Raji (cell line): ENCODE measurements around the gene CPN1.

ENCODE experiments used
- POLR2A ChIP-seq: IDR thresholded peaks from 2 replicates; pipeline ENCODE4 v1.6.1; 2011; ENCODE audit warnings: low read depth, low read length, control low read depth; ENCODE audit not compliant: insufficient read depth

The CPN1 gene

DNA sequence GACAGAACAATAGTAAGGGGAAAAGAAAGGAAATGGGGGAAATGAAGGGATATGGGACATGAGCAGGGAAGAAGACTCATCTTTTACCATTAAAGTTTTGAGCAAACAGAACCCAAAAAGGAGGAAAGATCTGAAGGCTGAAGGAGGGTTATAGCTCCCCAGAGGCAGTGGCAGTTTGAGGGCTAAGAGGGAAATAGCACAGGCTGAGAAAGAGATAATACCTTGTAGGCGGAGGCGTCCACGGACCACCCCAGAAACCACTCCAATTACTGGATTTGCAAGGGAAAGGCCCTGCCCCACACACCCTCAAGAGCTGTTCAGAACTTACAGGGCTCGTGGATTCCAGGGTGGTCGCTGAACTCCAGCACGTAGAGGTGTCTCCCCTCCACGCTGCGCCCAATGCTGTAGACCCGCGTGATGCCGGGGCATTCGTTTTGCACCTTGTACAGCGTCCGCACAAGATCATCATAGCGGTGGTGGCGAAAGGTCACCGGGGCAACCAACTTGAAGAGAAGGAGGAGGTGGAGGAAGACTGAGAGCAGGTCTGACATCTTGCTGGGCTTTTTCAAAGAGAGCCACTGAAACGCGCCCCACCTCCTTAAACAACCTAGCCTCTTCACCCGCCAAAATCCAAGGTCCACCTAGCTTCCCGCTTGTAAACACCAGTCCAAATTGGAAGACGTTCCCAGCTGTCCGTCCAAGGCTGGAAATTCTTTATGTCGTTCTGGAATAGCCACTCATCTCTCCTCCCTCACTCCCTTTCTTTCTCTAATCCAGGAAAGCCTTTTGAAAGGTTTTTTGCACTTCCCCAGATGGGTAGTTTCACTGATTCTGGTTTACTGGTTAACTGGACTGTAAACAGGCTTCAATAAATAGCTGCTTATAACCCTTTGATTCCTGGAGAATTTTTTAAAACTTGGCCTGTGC lies at the start of gene CPN1:
Gene CPN1 (minus strand): TSS at position 795 of the 927 bp plus-strand sequence. CDS start 244 bp downstream, at position 551.
- no peak for TF ChIP-seq POLR2A

DNA sequence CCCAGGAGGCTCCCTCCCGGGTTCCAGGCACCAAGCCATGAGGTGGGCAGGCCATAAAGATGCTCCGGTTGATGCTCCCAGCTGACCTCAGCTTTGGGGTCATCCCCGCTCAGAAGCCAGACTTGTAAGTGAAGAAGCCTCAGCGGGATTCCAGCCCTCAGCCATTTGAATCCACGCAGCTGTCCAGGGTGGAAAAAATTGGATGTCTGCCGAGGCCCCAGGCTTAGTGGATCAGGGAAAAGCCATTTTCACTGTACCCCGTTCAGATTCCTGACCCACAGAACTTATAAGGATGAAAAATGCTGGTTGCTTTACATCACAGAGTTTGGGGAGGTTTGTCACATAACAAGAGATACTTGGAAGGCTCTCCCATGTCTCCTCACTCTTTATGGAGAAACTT lies 49.2 kb upstream of the CPN1 start:
- TF ChIP-seq POLR2A: no peak

DNA sequence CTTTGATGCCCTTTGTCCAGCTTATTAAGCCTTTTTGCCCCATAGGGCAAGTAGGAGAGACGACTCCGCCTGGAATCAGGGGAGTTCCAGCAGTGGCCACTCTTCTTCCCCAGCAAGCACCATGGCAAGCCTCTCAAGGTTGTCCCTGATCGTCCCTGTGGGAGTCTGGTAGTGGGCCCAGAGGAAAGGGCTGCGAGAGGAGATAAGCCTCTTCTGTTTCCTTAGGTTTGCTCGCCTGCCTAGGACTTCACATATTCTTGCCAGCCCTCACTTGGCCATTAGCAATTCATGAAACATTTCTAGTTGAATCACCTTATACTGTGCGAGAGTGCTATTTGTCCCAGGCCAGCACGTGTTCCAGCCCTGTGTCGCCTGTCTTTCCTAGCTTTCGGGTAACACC lies 47.8 kb upstream of the CPN1 start:
- TF ChIP-seq POLR2A: no peak

DNA sequence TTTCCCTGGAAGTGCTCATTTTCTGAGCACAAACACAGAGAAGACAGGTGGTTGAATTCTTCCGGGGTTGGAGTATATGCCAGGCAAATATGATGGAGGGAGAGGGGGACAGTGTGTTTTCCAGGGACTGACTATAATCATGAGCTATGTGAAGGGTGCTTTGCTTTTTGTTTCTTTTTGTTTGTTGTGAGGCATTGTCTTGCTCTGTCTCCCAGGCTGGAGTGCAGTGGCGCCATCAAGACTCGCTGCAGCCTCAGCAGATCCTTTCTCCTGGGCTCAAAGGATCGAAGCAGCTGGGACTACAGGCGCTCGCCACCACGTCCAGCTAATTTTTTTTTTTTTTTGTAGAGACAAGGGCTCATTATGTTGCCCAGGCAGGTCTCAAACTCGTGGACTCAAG lies 47.3 kb upstream of the CPN1 start:
- no peak for TF ChIP-seq POLR2A

DNA sequence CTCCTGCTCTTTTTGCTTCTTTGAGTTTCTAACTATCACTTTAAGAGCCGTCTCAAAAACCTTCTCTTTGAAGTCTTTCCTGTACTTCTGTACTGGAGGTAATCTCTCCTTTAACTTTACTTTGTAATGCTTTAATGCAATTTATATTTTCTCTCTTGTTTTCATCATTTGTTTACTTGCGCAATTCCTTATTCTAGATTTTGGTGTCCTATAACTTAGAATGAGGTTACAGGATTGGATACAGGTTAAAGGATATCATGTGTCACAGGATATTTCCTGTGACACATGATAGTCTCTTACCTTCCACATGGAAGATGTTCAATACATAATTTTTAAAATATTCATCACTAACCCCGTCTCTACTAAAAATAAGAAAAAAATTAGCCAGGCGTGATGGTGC lies 42.4 kb upstream of the CPN1 start:
- TF ChIP-seq POLR2A: no peak

DNA sequence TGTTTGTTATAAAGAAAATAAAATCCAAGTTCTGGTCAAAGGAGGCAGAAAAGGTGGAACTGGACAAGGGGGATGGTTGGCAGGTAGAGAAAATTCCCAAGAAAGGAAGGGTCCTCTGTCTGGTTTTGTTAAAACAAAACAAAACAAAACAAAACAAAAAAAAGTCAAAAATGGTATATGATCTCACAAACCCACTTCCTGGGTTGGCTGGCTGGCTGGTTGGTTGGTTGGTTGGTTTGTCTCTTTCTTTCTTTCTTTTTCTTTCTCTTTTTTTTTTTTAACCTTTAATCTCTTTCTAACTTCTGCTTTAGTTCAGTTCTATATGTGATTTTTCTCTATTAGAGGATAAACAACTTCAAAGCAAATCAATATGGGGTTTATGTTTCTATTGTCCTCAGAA lies 41.1 kb upstream of the CPN1 start:
- no peak for TF ChIP-seq POLR2A

DNA sequence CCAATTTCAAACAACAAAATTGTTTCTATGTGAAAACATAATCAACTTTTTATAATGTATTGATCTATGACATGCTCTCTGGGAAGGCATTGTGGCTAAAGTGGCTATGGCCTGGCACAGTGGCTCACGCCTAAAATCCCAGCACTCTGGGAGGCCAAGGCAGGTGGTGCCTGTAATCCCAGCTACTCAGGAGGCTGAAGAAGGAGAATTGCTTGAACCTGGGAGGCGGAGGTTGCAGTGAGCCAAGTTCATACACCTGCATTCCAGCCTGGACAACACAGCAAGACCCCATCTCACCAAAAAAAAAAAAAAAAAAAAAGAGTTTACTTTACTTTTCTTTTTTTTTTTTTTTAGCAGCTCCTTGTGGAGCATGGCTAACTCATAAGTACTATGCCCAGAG lies 38.9 kb upstream of the CPN1 start:
- no peak for TF ChIP-seq POLR2A

DNA sequence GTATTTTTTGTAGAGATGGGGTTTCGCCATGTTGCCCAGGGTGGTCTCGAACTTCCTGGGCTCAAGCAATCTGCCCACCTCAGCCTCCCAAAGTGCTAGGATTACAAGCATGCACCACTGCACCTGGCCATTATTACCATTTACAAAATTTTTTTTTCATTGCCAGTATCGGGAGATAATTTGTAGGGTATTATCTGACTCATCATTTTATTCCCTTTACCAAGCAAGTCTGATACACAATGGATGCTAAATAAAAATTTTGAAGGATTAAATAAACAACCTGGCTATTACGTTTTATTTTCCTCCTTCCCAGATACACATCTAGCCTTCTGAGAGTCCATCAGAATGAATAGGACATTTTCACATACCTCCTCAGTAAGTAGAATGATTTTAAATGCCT lies 38.1 kb upstream of the CPN1 start:
- TF ChIP-seq POLR2A: no peak

DNA sequence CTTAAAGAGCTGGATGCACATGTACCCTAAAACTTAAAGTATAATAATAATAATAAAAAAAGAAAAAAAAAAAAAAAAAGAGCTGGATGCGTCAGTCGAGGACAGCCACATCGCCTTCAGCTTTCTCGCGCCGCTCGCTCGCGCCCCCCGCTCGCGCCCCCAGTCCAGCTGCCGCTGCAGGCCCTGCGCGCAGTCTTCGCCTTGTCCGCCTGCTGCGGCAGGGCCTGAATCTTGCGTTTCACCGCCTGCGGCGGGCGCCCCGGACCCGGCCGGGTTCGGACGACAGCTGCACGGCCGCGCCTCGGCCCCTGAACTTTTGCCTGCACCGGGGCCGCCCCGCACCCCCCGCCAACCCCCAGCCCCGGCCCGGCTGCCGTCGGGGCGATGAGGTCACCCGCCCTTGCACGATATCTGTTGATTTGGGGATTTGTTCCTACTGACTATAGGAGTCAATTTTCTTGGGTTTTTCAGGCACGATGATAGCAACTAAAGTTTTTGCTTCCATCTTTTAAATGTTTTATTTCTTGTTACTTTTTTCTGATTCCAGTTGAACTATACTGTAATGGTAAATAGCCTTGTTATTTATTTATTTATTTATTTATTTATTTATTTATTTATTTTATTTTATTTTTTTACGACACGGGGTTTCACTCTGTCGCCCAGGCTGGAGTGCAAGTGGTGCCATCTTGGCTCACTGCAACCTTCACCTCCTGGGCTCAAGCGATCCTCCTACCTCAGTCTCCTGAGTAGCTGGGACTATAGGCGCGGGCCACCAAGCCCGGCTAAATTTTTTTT lies 33.5 kb upstream of the CPN1 start:
- no peak for TF ChIP-seq POLR2A

DNA sequence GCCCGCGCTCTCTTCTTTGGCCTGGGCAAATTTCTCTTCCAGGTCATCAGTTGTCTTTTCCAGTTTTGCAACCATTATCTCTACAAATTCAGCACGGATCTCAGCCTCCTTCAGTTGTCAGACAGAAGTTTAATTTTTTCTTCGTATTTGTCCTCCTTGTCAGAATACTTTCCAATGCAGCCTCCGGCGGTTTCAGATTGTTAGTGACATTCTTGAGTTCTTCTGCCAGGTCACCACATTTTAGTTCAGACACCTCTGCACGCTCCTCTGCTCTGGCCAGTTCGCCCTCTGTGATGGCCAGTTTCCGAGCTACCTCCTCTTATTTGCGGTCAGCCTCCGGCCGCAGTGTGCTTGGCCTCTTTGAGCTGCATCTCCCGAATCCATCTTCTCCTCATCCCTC lies 32.8 kb upstream of the CPN1 start:
- TF ChIP-seq POLR2A: no peak

DNA sequence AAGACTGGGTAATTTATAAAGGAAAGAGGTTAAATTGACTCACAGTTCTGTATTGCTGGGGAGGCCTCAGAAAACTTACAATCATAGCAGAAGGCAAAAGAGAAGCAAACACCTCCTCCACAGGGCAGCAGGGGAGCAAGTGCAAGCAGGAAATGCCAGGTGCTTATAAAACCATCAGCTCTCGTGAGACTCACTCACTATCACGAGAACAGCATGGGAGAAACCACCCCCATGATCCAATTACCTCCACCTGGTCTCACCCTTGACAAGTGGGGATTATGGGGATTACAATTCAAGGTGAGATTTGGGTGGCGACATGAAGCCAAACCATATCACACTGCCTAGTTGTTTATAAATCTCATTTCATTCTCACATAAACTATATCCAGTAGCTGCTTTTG lies 28.0 kb upstream of the CPN1 start:
- peak; percentile 37; the same call in 1 of the 2 replicates for TF ChIP-seq POLR2A

DNA sequence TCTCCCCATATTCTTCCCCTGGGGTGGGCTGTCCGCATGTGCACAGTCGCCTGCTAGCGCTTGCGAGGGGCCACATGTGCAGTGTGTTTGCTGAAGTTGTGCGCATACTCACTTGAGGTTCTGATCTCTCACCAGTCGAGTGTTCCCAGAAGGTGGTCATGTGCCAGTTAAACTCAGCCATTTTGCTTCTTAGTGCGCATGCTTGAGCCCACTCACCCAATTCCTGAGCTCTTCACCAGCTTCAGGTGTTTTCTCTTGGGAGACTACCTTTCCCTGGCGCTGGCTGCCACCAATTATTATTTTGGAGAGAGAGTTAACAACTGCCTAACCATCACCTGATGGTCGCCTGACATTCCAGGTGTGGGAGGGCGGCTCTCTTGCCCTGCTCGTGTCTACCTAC lies 25.2 kb upstream of the CPN1 start:
- no peak for TF ChIP-seq POLR2A

DNA sequence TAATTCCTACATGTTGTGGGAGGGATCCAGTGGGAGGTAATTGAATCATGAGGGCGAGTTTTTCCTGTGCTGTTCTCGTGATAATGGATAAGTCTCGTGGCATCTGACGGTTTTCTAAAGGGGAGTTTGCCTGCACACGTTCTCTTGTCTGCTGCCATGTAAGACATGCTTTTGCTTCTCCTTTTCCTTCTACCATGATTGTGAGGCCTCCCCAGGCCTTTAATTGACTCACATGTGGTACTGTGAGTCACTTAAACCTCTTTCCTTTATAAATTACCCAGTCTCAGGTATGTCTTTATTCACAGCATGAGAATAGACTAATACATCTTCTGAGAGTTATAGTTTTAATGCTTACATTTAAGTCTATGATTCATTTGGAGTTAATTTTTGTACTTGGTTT lies 22.6 kb upstream of the CPN1 start:
- TF ChIP-seq POLR2A: no peak

DNA sequence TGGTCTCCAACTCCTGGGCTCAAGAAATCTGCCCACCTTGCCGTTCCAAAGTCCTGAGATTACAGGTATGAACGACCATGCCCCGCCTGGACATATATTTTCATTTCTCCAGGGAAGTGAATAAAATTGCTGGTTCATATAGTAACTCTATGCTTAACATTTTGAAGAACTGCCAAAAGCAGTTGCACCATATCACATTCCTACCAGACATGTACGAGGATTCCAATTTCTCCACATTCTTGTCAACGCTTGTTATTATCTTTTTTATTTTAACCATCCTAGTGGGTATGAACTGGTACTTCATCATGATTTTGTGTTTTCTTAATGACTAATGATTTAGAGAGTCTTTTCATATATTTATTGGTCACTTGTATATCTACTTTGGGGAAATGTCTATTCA lies 21.9 kb upstream of the CPN1 start:
- TF ChIP-seq POLR2A: no peak

DNA sequence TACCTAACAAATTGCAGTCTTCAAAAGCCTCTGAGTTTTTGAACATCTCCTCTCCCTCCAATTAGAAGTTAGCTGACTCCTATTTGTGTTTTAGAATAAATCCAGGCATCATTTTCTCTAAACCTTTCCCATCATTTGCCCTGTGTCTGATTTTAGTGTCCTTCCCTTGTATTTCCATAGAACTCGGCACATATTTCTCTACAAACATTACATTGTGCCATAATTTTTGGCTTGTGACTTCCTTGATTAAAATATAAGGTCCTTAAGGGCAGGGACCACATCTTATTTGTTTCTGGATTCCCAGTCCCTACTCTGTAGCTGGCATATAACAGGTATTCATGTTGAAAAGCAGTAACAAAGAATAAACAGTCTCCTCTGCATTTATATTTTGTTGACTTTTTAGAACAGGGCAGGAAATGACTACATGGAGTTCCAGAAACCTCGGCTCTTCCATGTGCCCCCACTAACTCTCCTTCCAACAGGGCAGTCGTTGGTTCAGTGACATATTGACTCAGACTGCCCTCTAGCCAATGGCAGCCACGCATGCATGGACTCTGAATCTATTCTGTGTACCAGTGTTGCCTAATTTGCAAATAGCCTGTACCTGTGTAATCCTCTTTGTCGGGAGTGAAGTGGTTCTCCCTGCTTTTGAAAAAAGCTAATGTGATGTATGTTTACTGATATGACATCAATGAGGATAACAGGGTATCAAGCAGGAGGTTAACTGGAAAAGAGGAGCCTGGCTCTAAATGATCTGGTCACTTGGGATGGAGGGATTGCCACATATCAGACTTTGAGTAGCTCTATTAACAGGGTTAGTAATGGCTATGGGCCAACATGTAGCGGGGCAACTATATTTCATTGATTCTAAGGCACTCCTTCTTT lies 19.8 kb upstream of the CPN1 start:
- no peak for TF ChIP-seq POLR2A

DNA sequence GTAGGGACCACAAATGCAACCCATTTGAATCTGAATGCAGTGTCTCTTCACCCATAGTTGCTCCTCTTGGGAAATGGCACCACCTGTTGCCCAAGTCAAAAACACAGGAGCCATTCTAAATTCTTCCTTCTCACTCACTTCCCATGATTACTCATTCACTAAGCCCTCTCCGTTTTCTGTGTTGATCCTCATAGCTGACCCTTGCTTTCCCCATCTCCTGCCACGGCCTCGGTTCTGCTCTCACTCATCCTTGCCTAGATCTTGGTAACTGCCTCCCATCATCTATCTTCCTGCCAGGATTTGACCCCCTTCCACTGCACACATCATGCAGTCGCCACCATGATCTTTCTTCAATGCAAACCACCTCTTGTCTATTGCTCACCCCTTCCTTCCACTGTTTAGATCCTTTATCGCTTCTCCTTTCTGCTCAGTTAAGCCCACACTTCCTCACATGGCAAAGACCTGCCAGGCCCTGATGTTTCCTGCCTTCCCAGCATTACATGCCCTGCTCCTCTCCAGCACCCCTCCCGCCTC lies 19.0 kb upstream of the CPN1 start:
- TF ChIP-seq POLR2A: no peak

DNA sequence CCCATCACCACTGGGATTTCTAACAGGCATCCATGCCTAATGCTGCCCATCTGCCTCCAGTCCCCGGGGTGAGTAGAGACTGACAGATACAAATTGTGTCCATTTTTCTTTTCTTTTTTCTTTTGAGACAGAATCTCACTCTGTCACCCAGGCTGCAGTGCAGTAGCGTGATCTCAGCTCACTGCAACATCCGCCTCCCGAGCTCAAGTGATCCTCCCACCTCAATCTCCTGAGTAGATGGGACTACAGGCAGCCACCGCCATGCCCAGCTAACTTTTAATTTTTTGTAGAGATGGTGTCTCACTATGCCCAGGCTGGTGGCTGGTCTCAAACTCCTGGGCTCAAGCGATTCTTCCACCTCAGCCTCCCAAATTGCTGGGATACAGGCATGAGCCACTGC lies 7.6 kb upstream of the CPN1 start:
- TF ChIP-seq POLR2A: no peak
